GM20431 (cell line): ENCODE data around the gene COL5A1.
"Not testable (repeated sequence)": the region's sequence is repeated elsewhere in the genome, so short reads cannot be mapped to it uniquely, and the experiment has no call there.

Experiments used
- in situ Hi-C: fragments of 300-500 bp; cut with MseI, MboI; formaldehyde crosslinking; loops from one replicate; pipeline ENCODE4 v1.15.0; 2020; ENCODE audit warnings: low sequenced_read_pairs; ENCODE audit not compliant: unreplicated experiment

The COL5A1 gene

GRCh38 chr9:134703730-134704114 lies 62.1 kb downstream of the COL5A1 start:
- in situ Hi-C loops: not testable (repeated sequence)

- in situ Hi-C loops: no loop called here
Measured at GRCh38 chr9:134704498-134704897, 62.9 kb downstream of the COL5A1 start.

DNA sequence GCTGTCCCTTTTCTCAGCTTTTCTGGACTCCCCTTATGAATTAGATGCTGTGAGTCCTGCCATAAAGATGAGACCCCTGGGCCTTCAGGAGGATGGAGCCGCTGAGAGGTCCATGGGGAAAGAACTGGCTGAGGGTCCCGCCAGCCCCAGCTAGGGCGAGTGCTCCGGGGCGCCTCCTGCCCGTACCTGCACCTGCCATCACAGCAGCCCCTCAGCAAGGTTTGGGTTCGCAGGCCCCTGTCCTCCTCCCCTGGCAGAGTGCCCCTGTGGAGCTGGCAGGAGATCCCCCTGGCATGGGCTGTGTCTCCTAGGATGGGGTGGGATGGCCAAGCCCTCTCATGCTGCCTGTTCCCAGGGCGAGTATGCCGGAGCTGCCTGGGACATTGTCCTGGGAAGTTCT lies 64.2 kb downstream of the COL5A1 start:
- in situ Hi-C loops: no loop called here

GRCh38 chr9:134706522-134706921 lies 64.9 kb downstream of the COL5A1 start:
- in situ Hi-C loops: no loop called here

GRCh38 chr9:134707031-134707680 lies 65.6 kb downstream of the COL5A1 start:
- in situ Hi-C loops: no loop called here

DNA sequence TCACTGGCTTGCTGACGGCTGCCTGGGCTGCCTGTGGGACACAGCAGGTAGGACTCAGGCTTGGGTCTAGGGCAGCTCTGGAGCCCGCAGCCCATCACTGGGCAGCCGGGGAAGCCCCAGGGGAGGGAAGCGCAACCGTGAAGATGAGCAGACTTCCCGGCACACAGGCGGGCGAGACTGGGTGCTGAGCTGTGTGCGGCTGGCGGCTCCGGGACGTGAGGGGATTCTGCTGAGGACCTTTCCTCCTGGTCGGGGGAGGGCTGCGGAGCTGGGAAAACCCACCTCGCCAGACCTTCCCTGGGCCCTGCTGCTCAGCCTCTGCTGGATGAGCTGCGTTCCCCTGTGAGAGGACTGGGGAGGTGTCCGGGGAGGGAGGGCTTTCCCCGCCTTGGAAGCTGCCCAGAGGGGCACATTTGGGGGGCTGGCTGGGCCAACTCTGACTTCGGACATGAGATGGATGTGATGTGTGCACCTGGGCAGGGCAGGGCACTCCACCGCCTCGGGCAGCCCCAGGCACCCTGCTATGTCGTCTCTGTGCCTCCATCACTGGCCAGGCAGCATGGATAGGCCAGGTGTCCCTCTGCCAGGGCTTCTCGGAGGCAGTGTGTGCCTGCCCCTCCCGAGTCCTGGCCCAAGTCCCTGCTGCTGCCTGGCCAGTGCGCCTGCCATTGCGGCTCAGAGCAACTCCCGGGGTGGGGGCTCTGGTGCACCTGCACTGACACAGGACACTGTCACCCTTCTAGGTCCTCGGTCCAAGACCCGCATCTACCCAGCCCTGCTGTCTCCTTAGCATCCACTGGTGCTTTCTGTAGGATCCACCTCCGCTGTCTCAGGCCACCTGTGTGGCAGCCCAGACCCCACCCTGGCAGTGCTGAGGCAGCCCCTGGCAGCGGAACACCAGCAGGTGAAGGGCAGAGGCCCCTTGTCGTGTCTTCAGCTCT lies 66.4 kb downstream of the COL5A1 start:
- in situ Hi-C loops: no loop called here

DNA sequence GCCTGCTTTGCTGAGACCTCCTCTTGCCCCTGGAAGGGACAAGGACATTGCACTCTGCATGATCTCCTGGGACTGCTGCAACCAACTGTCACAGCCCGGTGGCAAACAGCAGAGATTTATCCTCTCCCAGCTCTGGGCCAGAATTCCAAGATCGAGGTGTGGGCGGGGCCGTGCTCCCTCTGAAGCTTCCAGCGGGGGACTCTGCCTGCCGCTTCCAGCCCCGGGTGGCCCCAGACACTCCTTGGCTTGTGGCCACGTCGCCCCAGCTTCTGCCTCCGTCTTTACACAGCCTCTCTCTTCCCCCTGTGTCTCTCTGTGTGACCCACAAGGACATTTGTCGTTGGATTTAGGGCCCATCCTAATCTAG lies 67.1 kb downstream of the COL5A1 start:
- in situ Hi-C loops: no loop called here

GRCh38 chr9:134709512-134710270 lies 68.1 kb downstream of the COL5A1 start:
- in situ Hi-C loops: no loop called here

DNA sequence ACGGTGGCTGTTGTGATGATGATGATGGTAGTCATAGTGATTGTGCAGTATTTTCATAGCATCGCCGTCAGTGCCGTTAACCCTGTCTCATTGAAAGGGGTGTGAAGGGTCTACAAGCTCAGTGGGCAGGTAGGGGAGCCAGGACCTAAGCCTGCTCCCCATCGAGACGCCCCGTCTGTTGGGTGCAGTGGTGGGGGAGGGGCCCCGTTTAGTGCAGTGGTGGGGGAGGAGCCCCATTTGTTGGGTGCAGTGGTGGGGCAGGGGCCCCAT lies 68.6 kb downstream of the COL5A1 start:
- in situ Hi-C loops: no loop called here

DNA sequence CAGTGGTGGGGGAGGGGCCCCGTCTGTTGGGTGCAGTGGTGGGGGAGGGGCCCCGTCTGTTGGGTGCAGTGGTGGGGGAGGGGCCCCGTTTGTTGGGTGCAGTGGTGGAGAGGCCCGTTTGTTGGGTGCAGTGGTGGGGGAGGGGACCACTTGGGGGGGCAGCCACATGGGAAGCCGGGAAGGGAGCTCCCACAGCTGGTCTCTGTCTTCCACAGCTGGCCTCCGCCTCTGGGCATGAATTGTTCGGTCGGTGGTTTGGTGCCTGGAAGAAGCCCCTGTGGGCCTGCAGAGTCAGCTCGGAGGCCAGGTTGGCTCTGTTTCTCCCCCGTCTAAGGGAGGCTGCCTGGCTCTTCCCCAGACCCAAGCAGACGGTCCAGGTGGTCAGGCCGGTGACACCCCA lies 69.3 kb downstream of the COL5A1 start:
- in situ Hi-C loops: no loop called here

GRCh38 chr9:134712243-134712642 lies 70.6 kb downstream of the COL5A1 start:
- in situ Hi-C loops: no loop called here

DNA sequence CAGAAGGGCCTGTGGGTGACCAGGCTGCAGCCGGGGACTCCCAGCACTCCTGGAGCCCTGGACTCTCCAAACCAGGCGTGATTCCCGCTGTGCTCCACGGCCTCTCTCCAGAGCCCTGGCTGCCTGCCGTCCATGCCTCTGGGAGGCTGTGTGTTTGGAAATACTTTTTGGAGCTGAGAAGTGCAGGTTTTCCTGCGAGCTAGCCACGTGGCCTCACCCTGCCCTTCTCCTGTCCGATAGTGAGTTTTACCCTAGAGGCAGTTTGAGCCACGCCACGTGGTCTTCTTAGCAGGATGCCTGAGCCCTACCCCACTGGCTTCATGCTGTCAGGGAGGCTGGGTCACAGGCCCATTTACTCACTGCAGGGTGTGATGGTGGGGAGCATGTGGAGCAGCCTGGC lies 71.3 kb downstream of the COL5A1 start:
- in situ Hi-C loops: no loop called here

DNA sequence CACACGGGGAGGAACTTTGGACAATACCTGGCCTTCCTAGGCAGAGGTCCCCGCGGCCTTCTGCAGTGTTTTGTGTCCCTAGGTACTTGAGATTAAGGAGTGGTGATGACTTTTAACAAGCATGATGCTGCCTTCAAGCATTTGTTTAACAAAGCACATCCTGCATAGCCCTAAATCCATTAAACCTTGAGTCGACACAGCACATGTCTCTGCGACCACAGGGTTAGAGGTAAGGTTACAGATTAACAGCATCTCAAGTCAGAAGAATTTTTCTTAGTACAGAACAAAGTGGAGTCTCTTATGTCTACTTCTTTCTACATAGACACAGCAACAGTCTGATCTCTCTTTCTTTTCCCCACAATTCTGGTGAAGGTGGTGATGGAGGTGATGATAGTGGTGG lies 73.9 kb downstream of the COL5A1 start:
- in situ Hi-C loops: not testable (repeated sequence)

GRCh38 chr9:134716067-134716466 lies 74.5 kb downstream of the COL5A1 start:
- in situ Hi-C loops: no loop called here

GRCh38 chr9:134717056-134717455 lies 75.5 kb downstream of the COL5A1 start:
- in situ Hi-C loops: no loop called here

- in situ Hi-C loops: no loop called here
Measured at GRCh38 chr9:134717924-134718645, 76.5 kb downstream of the COL5A1 start.

GRCh38 chr9:134719331-134719730 lies 77.7 kb downstream of the COL5A1 start:
- in situ Hi-C loops: no loop called here

GRCh38 chr9:134720136-134720753 lies 78.6 kb downstream of the COL5A1 start:
- in situ Hi-C loops: no loop called here

GRCh38 chr9:134720796-134721195 lies 79.2 kb downstream of the COL5A1 start:
- in situ Hi-C loops: no loop called here

DNA sequence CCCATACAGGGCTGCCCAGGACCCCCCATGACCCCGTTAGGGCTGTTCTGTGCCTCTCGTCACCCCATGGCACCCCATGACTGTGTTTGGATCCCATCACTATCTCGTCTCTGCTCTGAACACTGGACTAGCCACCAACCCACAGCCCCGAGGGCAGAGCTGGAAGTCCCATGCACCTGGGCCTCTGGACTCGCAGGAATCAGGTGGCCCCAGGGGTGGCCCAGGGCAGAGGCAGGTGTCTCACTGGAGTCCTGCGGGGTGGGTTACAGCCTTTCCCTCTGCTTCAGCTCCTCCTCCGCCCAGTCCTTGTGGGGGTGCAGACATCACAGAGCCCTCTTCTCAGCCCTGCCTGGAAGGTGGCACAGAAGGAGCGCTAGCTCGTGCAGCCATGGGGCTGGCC lies 79.7 kb downstream of the COL5A1 start:
- in situ Hi-C loops: no loop called here
